Measurements from ENCODE around the gene UBAP1L.

- TF ChIP-seq CTCF (IDR thresholded peaks at IDR 0.05; ENCODE audit: poor library complexity), result no peak
- TF ChIP-seq EZH2 (IDR thresholded peaks at IDR 0.05; ENCODE audit: borderline replicate concordance), result no peak
- no peak for TF ChIP-seq EZH2phosphoT487 (IDR thresholded peaks at IDR 0.05; ENCODE audit: low read depth, severe bottlenecking, unreplicated experiment)
Observed at GRCh38 chr15:65132878-65133547, 18.0 kb upstream of the UBAP1L start.

Measured in hepatocyte (in vitro differentiated cells).